Suprapubic skin (tissue), 4 donors: ENCODE measurements around the gene CCNE1. TPM values are rescaled to one million over a fixed set of nuclear protein-coding genes. Genes with fewer than 3 reads are reported as not detected.
"Not testable (repeated sequence)": the region's sequence is repeated elsewhere in the genome, so short reads cannot be mapped to it uniquely, and the experiment has no call there.

ENCODE experiments used
- DNase-seq, 2 donors: peaks; one replicate each; pipeline ENCODE4 v3.0.0-alpha.2; 2019; ENCODE audit warnings: low spot score in 2 of 2
- H3K27ac ChIP-seq: fragments of 200-600 bp; sonication (generic); one replicate; pipeline ENCODE4 v1.5.1; 2019
- H3K27me3 ChIP-seq: fragments of 200-600 bp; sonication (generic); one replicate; pipeline ENCODE4 v1.5.1; 2019
- H3K36me3 ChIP-seq: fragments of 200-600 bp; sonication (generic); one replicate; pipeline ENCODE4 v1.5.1; 2019
- H3K4me1 ChIP-seq: fragments of 200-600 bp; sonication (generic); one replicate; pipeline ENCODE4 v1.5.1; 2019
- H3K4me3 ChIP-seq: fragments of 200-600 bp; sonication (generic); one replicate; pipeline ENCODE4 v1.5.1; 2019; ENCODE audit warnings: mild to moderate bottlenecking
- H3K9me3 ChIP-seq: fragments of 200-600 bp; sonication (generic); one replicate; pipeline ENCODE4 v1.5.1; 2019
- CTCF ChIP-seq, 2 donors: fragments of 200-600 bp in 1 of 2; fragments of 450-650 bp in 1 of 2; sonication (generic) in 1 of 2; IDR thresholded peaks; one replicate each; pipeline ENCODE4 v1.5.1; 2016 to 2019; ENCODE audit warnings: antibody characterized with exemption in 2 of 2, mild to moderate bottlenecking in 1 of 2, moderate library complexity in 1 of 2
- EP300 ChIP-seq: sonication (generic); formaldehyde crosslinking; IDR thresholded peaks from one replicate; pipeline ENCODE4 v1.6.1; 2017; ENCODE audit warnings: antibody characterized with exemption
- POLR2A ChIP-seq, 2 donors: fragments of 450-650 bp; IDR thresholded peaks; one replicate each; pipeline ENCODE4 v1.6.1; 2017; ENCODE audit warnings: antibody characterized with exemption in 2 of 2, mild to moderate bottlenecking in 2 of 2, moderate library complexity in 2 of 2
- POLR2AphosphoS5 ChIP-seq, 3 donors: sonication (generic); formaldehyde crosslinking; IDR thresholded peaks; one replicate each; pipeline ENCODE4 v1.6.1; 2017; ENCODE audit warnings: antibody characterized with exemption in 3 of 3
- WGBS: methylation state at CpG from one replicate; pipeline ENCODE4 v1.1.5; 2018; 5-methylcytosine and 5-hydroxymethylcytosine counted together
- total RNA-seq, 4 donors: library from RNA; depleted of rRNA; stranded (reverse); fragments of >200 nt; gene quantifications; one replicate each; pipeline ENCODE4 v1.1.0, GENCODE V29; 2016

CCNE1 gene
- total RNA-seq, 4 donors from 2014 or later, result 2.5 to 11.0 (median 6.0) TPM

- TF ChIP-seq CTCF (IDR thresholded peaks at IDR 0.05), result no peak
- TF ChIP-seq EP300, result no peak
- no peak for TF ChIP-seq POLR2A (IDR thresholded peaks at IDR 0.05)
- TF ChIP-seq POLR2AphosphoS5 (IDR thresholded peaks at IDR 0.05), result no peak
- no peaks in the 10 kb centered on the region for H3K4me1 ChIP-seq
- H3K27me3 ChIP-seq, result no peaks in the 10 kb centered on the region
- no peak overlapping the region for H3K27ac ChIP-seq
- WGBS, result 74% methylated on average over 4 of the region's 4 CpGs
- no peak overlapping the region for H3K4me3 ChIP-seq
- DNase-seq, result no peak
- H3K36me3 ChIP-seq, result no peaks in the 10 kb centered on the region
- no peaks in the 10 kb centered on the region for H3K9me3 ChIP-seq
These were observed 24.5 kb upstream of the CCNE1 start for GRCh38 chr19:29787281-29787680.

- 93% methylated on average over 3 of the region's 3 CpGs for WGBS
- Histone ChIP-seq H3K27me3 (no peaks in the 10 kb centered on the region), H3K4me3 (no peak overlapping the region), H3K36me3 (no peaks in the 10 kb centered on the region), H3K9me3 (no peaks in the 10 kb centered on the region), H3K27ac (no peak overlapping the region), H3K4me1 (no peaks in the 10 kb centered on the region)
- DNase-seq, result no peak
- TF ChIP-seq POLR2AphosphoS5 (IDR thresholded peaks at IDR 0.05), result no peak
- TF ChIP-seq POLR2A (IDR thresholded peaks at IDR 0.05), result no peak
- TF ChIP-seq EP300, result no peak
These were observed 22.8 kb upstream of the CCNE1 start for GRCh38 chr19:29789007-29789406.

GRCh38 chr19:29793116-29793727 lies 18.6 kb upstream of the CCNE1 start:
- Histone ChIP-seq H3K4me1 (no peaks in the 10 kb centered on the region), H3K36me3 (no peaks in the 10 kb centered on the region), H3K27me3 (no peaks in the 10 kb centered on the region), H3K4me3 (no peak overlapping the region), H3K27ac (no peak overlapping the region), H3K9me3 (no peaks in the 10 kb centered on the region)
- no peak for DNase-seq
- WGBS, result 82% methylated on average over 11 of the region's 11 CpGs
- TF ChIP-seq POLR2AphosphoS5 (IDR thresholded peaks at IDR 0.05), result no peak
- no peak for TF ChIP-seq CTCF (IDR thresholded peaks at IDR 0.05)
- no peak for TF ChIP-seq POLR2A (IDR thresholded peaks at IDR 0.05)
- no peak for TF ChIP-seq EP300

- H3K36me3 ChIP-seq, H3K27ac ChIP-seq, H3K4me1 ChIP-seq, DNase-seq, H3K9me3 ChIP-seq, H3K4me3 ChIP-seq, H3K27me3 ChIP-seq: not testable (repeated sequence)
- WGBS, result 88% methylated on average over 7 of the region's 7 CpGs
These were observed 17.3 kb upstream of the CCNE1 start for GRCh38 chr19:29794490-29794889.

GRCh38 chr19:29795461-29796172 lies 16.2 kb upstream of the CCNE1 start:
- Histone ChIP-seq H3K4me1 (no peaks in the 10 kb centered on the region), H3K4me3 (no peak overlapping the region), H3K9me3 (no peaks in the 10 kb centered on the region), H3K27me3 (no peaks in the 10 kb centered on the region), H3K36me3 (no peaks in the 10 kb centered on the region), H3K27ac (no peak overlapping the region)
- DNase-seq, result no peak
- TF ChIP-seq CTCF (IDR thresholded peaks at IDR 0.05), result no peak
- no peak for TF ChIP-seq EP300
- no peak for TF ChIP-seq POLR2AphosphoS5 (IDR thresholded peaks at IDR 0.05)
- TF ChIP-seq POLR2A (IDR thresholded peaks at IDR 0.05), result no peak
- WGBS, result 79% methylated on average over 16 of the region's 16 CpGs

GRCh38 chr19:29796173-29796573 lies 15.6 kb upstream of the CCNE1 start:
- Histone ChIP-seq H3K27ac (no peak overlapping the region), H3K9me3 (no peaks in the 10 kb centered on the region), H3K27me3 (no peaks in the 10 kb centered on the region), H3K36me3 (no peaks in the 10 kb centered on the region), H3K4me3 (no peak overlapping the region), H3K4me1 (no peaks in the 10 kb centered on the region)
- no peak for TF ChIP-seq POLR2AphosphoS5 (IDR thresholded peaks at IDR 0.05)
- no peak for TF ChIP-seq EP300
- WGBS, result 67% methylated on average over 9 of the region's 9 CpGs
- no peak for DNase-seq
